ENCODE results near the gene WDR87. TPM values are rescaled to one million over a fixed set of nuclear protein-coding genes. Genes with fewer than 3 reads are reported as not detected.

Gene WDR87
- total RNA-seq, 1 donor from 2014 or later: not detected

GRCh38 chr19:37953918-37954303 is 47.5 kb upstream of the WDR87 start:
- TF ChIP-seq CTCF (IDR thresholded peaks at IDR 0.05) (no peak), EZH2 (IDR thresholded peaks at IDR 0.05) (no peak), EZH2phosphoT487 (IDR thresholded peaks at IDR 0.05) (no peak)
- H2AFZ ChIP-seq (replicated peaks): no peak overlapping the region
- no peaks in the 10 kb centered on the region for H3K36me3 ChIP-seq
- H3K9me3 ChIP-seq (ENCODE audit: low read depth): no peaks in the 10 kb centered on the region
- Mint-ChIP-seq H3K27ac (peak overlapping the region; percentile 86), H3K27me3 (ENCODE audit: insufficient read depth, low read depth) (peaks cover 11% of the 10 kb centered on the region), H3K4me1 (peaks cover 43% of the 10 kb centered on the region), H3K9me3 (peaks cover 11% of the 10 kb centered on the region), H3K36me3 (peaks cover 12% of the 10 kb centered on the region), H3K4me3 (peak overlapping the region; percentile 36)
- peaks cover 39% of the 10 kb centered on the region for H3F3A ChIP-seq (ENCODE audit: low read depth)
- H4K20me1 ChIP-seq (ENCODE audit: low read depth): no peaks in the 10 kb centered on the region
- no peak overlapping the region for H3K9ac ChIP-seq
- H3K27me3 ChIP-seq: no peaks in the 10 kb centered on the region
- H3K79me2 ChIP-seq (ENCODE audit: low read depth): peaks cover 88% of the 10 kb centered on the region
- DNase-seq (ENCODE audit: low spot score): no peak
- H3K4me3 ChIP-seq: peak overlapping the region; percentile 12
- peak overlapping the region; percentile 95 for H3K27ac ChIP-seq
- peaks cover 39% of the 10 kb centered on the region for H3K4me1 ChIP-seq
- peak overlapping the region; percentile 70 for H3K4me2 ChIP-seq

- DNase-seq (ENCODE audit: low spot score): peak; percentile 93
- Mint-ChIP-seq H3K27me3 (ENCODE audit: insufficient read depth, low read depth) (peaks cover 15% of the 10 kb centered on the region), H3K36me3 (peaks cover 8% of the 10 kb centered on the region), H3K4me3 (peak overlapping the region; percentile 36), H3K27ac (peak overlapping the region; percentile 86), H3K4me1 (peaks cover 43% of the 10 kb centered on the region), H3K9me3 (peaks cover 6% of the 10 kb centered on the region)
- Histone ChIP-seq H3K79me2 (ENCODE audit: low read depth) (peaks cover 88% of the 10 kb centered on the region), H3K36me3 (no peaks in the 10 kb centered on the region), H3K9me3 (ENCODE audit: low read depth) (no peaks in the 10 kb centered on the region), H3K4me2 (peak overlapping the region; percentile 70), H3K4me3 (peak overlapping the region; percentile 12), H3K27me3 (no peaks in the 10 kb centered on the region), H4K20me1 (ENCODE audit: low read depth) (no peaks in the 10 kb centered on the region), H2AFZ (replicated peaks) (no peak overlapping the region), H3K27ac (peak overlapping the region; percentile 95), H3K4me1 (peaks cover 39% of the 10 kb centered on the region), H3K9ac (no peak overlapping the region), H3F3A (ENCODE audit: low read depth) (peaks cover 39% of the 10 kb centered on the region)
- peak; percentile 16 for TF ChIP-seq EZH2phosphoT487 (IDR thresholded peaks at IDR 0.05)
- TF ChIP-seq CTCF (IDR thresholded peaks at IDR 0.05): no peak
- TF ChIP-seq EZH2 (IDR thresholded peaks at IDR 0.05): no peak
These were observed 47.0 kb upstream of the WDR87 start for GRCh38 chr19:37953171-37953917.

GRCh38 chr19:37951816-37952210 is 45.4 kb upstream of the WDR87 start:
- Histone ChIP-seq H3K4me2 (no peak overlapping the region), H3K27ac (peak overlapping the region; percentile 95), H3K9me3 (ENCODE audit: low read depth) (no peaks in the 10 kb centered on the region), H3K9ac (no peak overlapping the region), H3K4me1 (peaks cover 39% of the 10 kb centered on the region), H3K36me3 (no peaks in the 10 kb centered on the region), H3K79me2 (ENCODE audit: low read depth) (peaks cover 85% of the 10 kb centered on the region), H2AFZ (replicated peaks) (no peak overlapping the region), H3F3A (ENCODE audit: low read depth) (peaks cover 39% of the 10 kb centered on the region), H4K20me1 (ENCODE audit: low read depth) (no peaks in the 10 kb centered on the region), H3K4me3 (no peak overlapping the region), H3K27me3 (no peaks in the 10 kb centered on the region)
- DNase-seq (ENCODE audit: low spot score): no peak
- peaks cover 15% of the 10 kb centered on the region for H3K27me3 Mint-ChIP-seq (ENCODE audit: insufficient read depth, low read depth)
- peaks cover 7% of the 10 kb centered on the region for H3K36me3 Mint-ChIP-seq
- TF ChIP-seq EZH2 (IDR thresholded peaks at IDR 0.05) (no peak), EZH2phosphoT487 (IDR thresholded peaks at IDR 0.05) (no peak), CTCF (IDR thresholded peaks at IDR 0.05) (no peak)
- H3K9me3 Mint-ChIP-seq: peaks cover 2% of the 10 kb centered on the region
- no peak overlapping the region for H3K4me3 Mint-ChIP-seq
- H3K4me1 Mint-ChIP-seq: peaks cover 50% of the 10 kb centered on the region
- no peak overlapping the region for H3K27ac Mint-ChIP-seq

Data from neural progenitor cell (in vitro differentiated cells).